HepG2 (cell line): Measurements from ENCODE around the gene MRE11. TPM values are rescaled to one million over a fixed set of nuclear protein-coding genes. Genes with fewer than 3 reads are reported as not detected.

Source experiments
- ATF3 ChIP-seq: sonication (generic); formaldehyde crosslinking; IDR thresholded peaks from 2 replicates; pipeline ENCODE4 v1.4.0; 2020; ENCODE audit warnings: missing genetic modification reagents
- ATF7 ChIP-seq, 2 experiments: fragments of 450-650 bp in 1 of 2; sonication (generic) in 1 of 2; formaldehyde crosslinking in 1 of 2; IDR thresholded peaks; 2 replicates each; pipeline versions ENCODE4 v1.4.0 to v1.6.1; 2016 to 2020; ENCODE audit warnings: antibody characterized with exemption in 1 of 2, mild to moderate bottlenecking in 1 of 2, missing genetic modification reagents in 1 of 2
- FOXJ3 ChIP-seq: sonication (generic); formaldehyde crosslinking; IDR thresholded peaks from 2 replicates; pipeline ENCODE4 v1.4.0; 2020; ENCODE audit warnings: missing genetic modification reagents, mild to moderate bottlenecking, borderline replicate concordance
- HHEX ChIP-seq: IDR thresholded peaks from 2 replicates; pipeline ENCODE4 v1.6.1; 2016; ENCODE audit warnings: control low read depth
- HNF4A ChIP-seq: sonication (generic); formaldehyde crosslinking; IDR thresholded peaks from 2 replicates; pipeline ENCODE4 v1.4.0; 2020; ENCODE audit warnings: missing genetic modification reagents
- JUN ChIP-seq: sonication (generic); formaldehyde crosslinking; IDR thresholded peaks from 2 replicates; pipeline ENCODE4 v1.4.0; 2020; ENCODE audit warnings: mild to moderate bottlenecking, missing genetic modification reagents
- MED13 ChIP-seq: sonication (generic); formaldehyde crosslinking; IDR thresholded peaks from 2 replicates; pipeline ENCODE4 v1.5.0; 2020; ENCODE audit warnings: missing genetic modification reagents
- NFAT5 ChIP-seq: sonication (generic); formaldehyde crosslinking; IDR thresholded peaks from 2 replicates; pipeline ENCODE4 v1.4.0; 2020; ENCODE audit warnings: missing genetic modification reagents
- PPARG ChIP-seq: conservative IDR thresholded peaks from 2 replicates; pipeline ENCODE4 v1.6.1; 2016; ENCODE audit warnings: missing biosample characterization, missing genetic modification reagents
- RARA ChIP-seq: IDR thresholded peaks from 2 replicates; pipeline ENCODE4 v1.6.1; 2016; ENCODE audit warnings: missing genetic modification reagents, missing compliant biosample characterization
- RARG ChIP-seq: sonication (generic); formaldehyde crosslinking; IDR thresholded peaks from 2 replicates; pipeline ENCODE4 v1.4.0; 2020; ENCODE audit warnings: low read depth, mild to moderate bottlenecking, missing genetic modification reagents
- RELA ChIP-seq: sonication (generic); formaldehyde crosslinking; IDR thresholded peaks from 2 replicates; pipeline ENCODE4 v1.4.0; 2020; ENCODE audit warnings: missing genetic modification reagents
- RFX3 ChIP-seq: IDR thresholded peaks from 2 replicates; pipeline ENCODE4 v1.6.1; 2016; ENCODE audit warnings: missing biosample characterization, missing genetic modification reagents
- SMAD1 ChIP-seq: sonication (generic); formaldehyde crosslinking; IDR thresholded peaks from 2 replicates; pipeline ENCODE4 v1.4.0; 2020; ENCODE audit warnings: missing genetic modification reagents, low read depth, mild to moderate bottlenecking, borderline replicate concordance
- TGIF2 ChIP-seq: IDR thresholded peaks from 2 replicates; pipeline ENCODE4 v1.6.1; 2016; ENCODE audit warnings: control low read depth, missing compliant biosample characterization
- ZBTB2 ChIP-seq: sonication (generic); formaldehyde crosslinking; IDR thresholded peaks from 2 replicates; pipeline ENCODE4 v1.8.0; 2022; ENCODE audit warnings: low read depth, missing genetic modification reagents
- ZBTB8A ChIP-seq: sonication (generic); formaldehyde crosslinking; IDR thresholded peaks from 2 replicates; pipeline ENCODE4 v1.4.0; 2020; ENCODE audit warnings: mild to moderate bottlenecking, low read depth, missing genetic modification reagents, borderline replicate concordance
- ZMAT5 ChIP-seq: sonication (generic); formaldehyde crosslinking; IDR thresholded peaks from 2 replicates; pipeline ENCODE4 v1.5.0; 2020; ENCODE audit warnings: mild to moderate bottlenecking, low read depth, missing genetic modification reagents, borderline replicate concordance
- ZNF20 ChIP-seq: sonication (generic); formaldehyde crosslinking; IDR thresholded peaks from 2 replicates; pipeline ENCODE4 v1.4.0; 2020; ENCODE audit warnings: mild to moderate bottlenecking, moderate library complexity, missing genetic modification reagents
- ZNF251 ChIP-seq: sonication (generic); formaldehyde crosslinking; IDR thresholded peaks from 2 replicates; pipeline ENCODE4 v1.9.0; 2021; ENCODE audit warnings: mild to moderate bottlenecking, missing genetic modification reagents
- ZNF619 ChIP-seq: sonication (generic); formaldehyde crosslinking; IDR thresholded peaks from 2 replicates; pipeline ENCODE4 v1.4.0; 2020; ENCODE audit warnings: mild to moderate bottlenecking, missing genetic modification reagents
- polyA plus RNA-seq, 8 experiments: library from polyadenylated mRNA; depleted of rRNA in 3 of 8; stranded (reverse) in 7 of 8; unstranded in 1 of 8; fragments of >200 nt; fragmentation: Illumina TruSeq in 4 of 8; extraction: Trizol in 4 of 8; gene quantifications; 2 replicates each; pipeline versions ENCODE4 v1.2.1 to v1.2.3, GENCODE V29; 2011 to 2016; ENCODE audit warnings: low read depth in 4 of 8, missing spikeins in 1 of 8, mixed read lengths in 1 of 8; ENCODE audit not compliant: insufficient read depth in 1 of 8
- total RNA-seq, 5 experiments: library from RNA; depleted of rRNA; stranded (reverse); fragments of >200 nt; fragmentation: Illumina TruSeq; extraction: Trizol; gene quantifications; 2 replicates each; pipeline ENCODE4 v1.2.3, GENCODE V29; 2016; ENCODE audit warnings: low read depth in 1 of 5
- TF ChIP-seq, protein P1 (sequence below): sonication (generic); formaldehyde crosslinking; IDR thresholded peaks from 2 replicates; pipeline ENCODE4 v1.8.0; 2022; ENCODE audit warnings: mild to moderate bottlenecking, missing genetic modification reagents, moderate library complexity

The MRE11 gene
- total and polyA plus RNA-seq, 2 of the 13 experiments (the other 11 are each of a cell fraction or from before 2014, with no cell fraction given): 7.2 to 37.3 TPM

DNA sequence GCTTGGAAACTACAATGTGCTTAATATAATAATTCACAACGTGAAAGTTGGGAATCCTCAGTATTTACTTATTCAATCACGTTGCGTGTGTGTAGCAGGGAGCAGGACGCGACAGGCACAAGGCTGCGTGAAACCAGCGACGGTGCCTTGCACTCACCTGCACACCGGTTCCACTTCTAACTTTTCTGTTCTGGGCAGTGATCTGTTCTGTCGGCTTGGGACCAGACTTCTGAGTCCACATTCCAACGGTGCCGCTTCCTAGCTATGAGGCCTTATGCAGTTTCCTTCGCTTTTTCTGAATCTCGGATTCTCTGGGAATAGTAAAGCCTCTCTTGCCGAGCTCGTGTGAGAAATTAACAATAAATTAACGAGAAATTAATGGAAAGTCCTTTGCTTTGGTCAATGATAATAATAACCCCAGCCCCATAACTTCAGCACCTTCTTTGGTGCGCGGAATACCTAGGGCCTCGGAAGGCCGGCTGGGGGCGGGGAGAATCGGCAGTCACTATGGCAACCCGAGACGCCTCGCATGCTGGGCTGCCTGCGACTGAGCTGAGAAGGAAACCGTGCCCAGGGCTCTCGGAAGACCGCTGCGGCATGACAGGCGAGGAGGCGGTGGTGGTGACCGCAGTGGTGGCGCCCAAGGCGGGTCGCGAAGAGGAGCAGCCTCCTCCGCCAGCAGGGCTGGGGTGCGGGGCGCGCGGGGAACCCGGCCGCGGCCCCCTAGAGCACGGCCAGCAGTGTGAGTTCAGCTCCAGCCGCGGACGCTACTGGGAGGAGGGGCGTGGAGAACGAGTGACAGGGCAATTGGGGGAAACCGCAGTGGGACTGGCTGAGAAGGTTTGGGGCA lies 18.5 kb upstream of the MRE11 start, which contains the start of gene C11orf97 (continued):
- TF ChIP-seq ZMAT5 (CRISPR knock-in tag) (no peak), ATF7 (IDR thresholded peaks at IDR 0.05) (no peak), ATF7 (CRISPR knock-in tag; IDR thresholded peaks at IDR 0.05) (no peak), ZNF619 (no peak), HHEX (no peak), FOXJ3 (CRISPR knock-in tag) (no peak), MED13 (CRISPR knock-in tag) (no peak), ZBTB8A (CRISPR knock-in tag) (no peak), JUN (CRISPR knock-in tag) (no peak), RELA (CRISPR knock-in tag) (no peak), SMAD1 (CRISPR knock-in tag) (no peak), NFAT5 (CRISPR knock-in tag) (no peak), RARA (CRISPR knock-in tag) (no peak), ZNF251 (CRISPR knock-in tag) (no peak), HNF4A (0 out of 2 replicates have a peak, but pooled peaks have one; percentile 8), RARG (no peak), TGIF2 (CRISPR knock-in tag) (0 out of 2 replicates have a peak, but pooled peaks have one; percentile 66), ZBTB2 (CRISPR knock-in tag) (no peak), RFX3 (CRISPR knock-in tag) (peak; percentile 94), ZNF20 (no peak), PPARG (CRISPR knock-in tag) (no peak), ATF3 (CRISPR knock-in tag) (no peak)
- TF ChIP-seq, protein P1, sequence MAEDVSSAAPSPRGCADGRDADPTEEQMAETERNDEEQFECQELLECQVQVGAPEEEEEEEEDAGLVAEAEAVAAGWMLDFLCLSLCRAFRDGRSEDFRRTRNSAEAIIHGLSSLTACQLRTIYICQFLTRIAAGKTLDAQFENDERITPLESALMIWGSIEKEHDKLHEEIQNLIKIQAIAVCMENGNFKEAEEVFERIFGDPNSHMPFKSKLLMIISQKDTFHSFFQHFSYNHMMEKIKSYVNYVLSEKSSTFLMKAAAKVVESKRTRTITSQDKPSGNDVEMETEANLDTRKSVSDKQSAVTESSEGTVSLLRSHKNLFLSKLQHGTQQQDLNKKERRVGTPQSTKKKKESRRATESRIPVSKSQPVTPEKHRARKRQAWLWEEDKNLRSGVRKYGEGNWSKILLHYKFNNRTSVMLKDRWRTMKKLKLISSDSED (CRISPR knock-in tag): no peak
